Pulmonary artery endothelial cell (primary cell): ENCODE data around the gene FAM9A. TPM values are rescaled to one million over a fixed set of nuclear protein-coding genes. Genes with fewer than 3 reads are reported as not detected.
A peak's percentile ranks its signal among the peaks of the same experiment; 100 is the strongest.

Experiments used
- DNase-seq: peaks from one replicate; pipeline ENCODE4 v3.0.0-alpha.2; 2011; ENCODE audit warnings: low read depth, low spot score
- total RNA-seq: library from RNA; depleted of rRNA; stranded (reverse); fragments of >200 nt; gene quantifications from 2 replicates; pipeline ENCODE4 v1.2.3, GENCODE V29; 2014

The FAM9A gene
- not detected in 2 replicates for total RNA-seq

GRCh38 chrX:8801041-8801599 is at the start of gene FAM9A:
TSS of gene FAM9A (minus strand) at chrX:8801383. CDS start at chrX:8800171, 1,212 bp downstream.
- no peak for DNase-seq

GRCh38 chrX:8850478-8850877 is 49.3 kb upstream of the FAM9A start:
- DNase-seq, result no peak

- DNase-seq, result no peak
Measured at GRCh38 chrX:8849945-8850344, 48.8 kb upstream of the FAM9A start.

- no peak for DNase-seq
Measured at GRCh38 chrX:8849458-8849857, 48.3 kb upstream of the FAM9A start.

- no peak for DNase-seq
Measured at GRCh38 chrX:8848911-8849310, 47.7 kb upstream of the FAM9A start.

GRCh38 chrX:8848441-8848840 is 47.3 kb upstream of the FAM9A start:
- DNase-seq, result no peak

GRCh38 chrX:8847360-8847759 is 46.2 kb upstream of the FAM9A start:
- no peak for DNase-seq

GRCh38 chrX:8846266-8846665 is 45.1 kb upstream of the FAM9A start:
- no peak for DNase-seq

- DNase-seq, result no peak
Measured at GRCh38 chrX:8845469-8845868, 44.3 kb upstream of the FAM9A start.

- no peak for DNase-seq
Measured at GRCh38 chrX:8845060-8845459, 43.9 kb upstream of the FAM9A start.

GRCh38 chrX:8844157-8844556 is 43.0 kb upstream of the FAM9A start:
- no peak for DNase-seq

- no peak for DNase-seq
Measured at GRCh38 chrX:8841911-8842310, 40.7 kb upstream of the FAM9A start.

GRCh38 chrX:8834392-8834791 is 33.2 kb upstream of the FAM9A start:
- DNase-seq, result no peak

GRCh38 chrX:8832582-8833378 is 31.6 kb upstream of the FAM9A start:
- DNase-seq, result no peak

GRCh38 chrX:8823698-8824097 is 22.5 kb upstream of the FAM9A start:
- no peak for DNase-seq

- DNase-seq, result no peak
Measured at GRCh38 chrX:8822002-8822401, 20.8 kb upstream of the FAM9A start.

- DNase-seq, result no peak
Measured at GRCh38 chrX:8820910-8821527, 19.8 kb upstream of the FAM9A start.

GRCh38 chrX:8815460-8816065 is 14.4 kb upstream of the FAM9A start:
- DNase-seq, result peak; percentile 4

- no peak for DNase-seq
Measured at GRCh38 chrX:8813036-8813435, 11.9 kb upstream of the FAM9A start.

- no peak for DNase-seq
Measured at GRCh38 chrX:8811611-8812010, 10.4 kb upstream of the FAM9A start.

GRCh38 chrX:8808661-8809060 is 7.5 kb upstream of the FAM9A start:
- no peak for DNase-seq

- no peak for DNase-seq
Measured at GRCh38 chrX:8805974-8806373, 4.8 kb upstream of the FAM9A start.
